ENCODE results near the gene HMGN5. TPM values are rescaled to one million over a fixed set of nuclear protein-coding genes. Genes with fewer than 3 reads are reported as not detected.

HMGN5 gene
- total RNA-seq, 1 donor from 2014 or later: 2.7 TPM

GRCh38 chrX:81215685-81216084 is 14.0 kb upstream of the HMGN5 start:
- Mint-ChIP-seq H3K9me3 (ENCODE audit: unreplicated experiment) (peaks cover 19% of the 10 kb centered on the region), H3K27ac (ENCODE audit: unreplicated experiment) (no peak overlapping the region), H3K4me1 (ENCODE audit: unreplicated experiment) (peaks cover 12% of the 10 kb centered on the region), H3K4me3 (ENCODE audit: unreplicated experiment) (no peak overlapping the region), H3K36me3 (ENCODE audit: unreplicated experiment) (peaks cover 4% of the 10 kb centered on the region), H3K27me3 (ENCODE audit: unreplicated experiment) (no peaks in the 10 kb centered on the region)
- no peak for DNase-seq (ENCODE audit: extremely low spot score, unreplicated experiment)
- TF ChIP-seq CTCF (IDR thresholded peaks at IDR 0.05): no peak

DNA sequence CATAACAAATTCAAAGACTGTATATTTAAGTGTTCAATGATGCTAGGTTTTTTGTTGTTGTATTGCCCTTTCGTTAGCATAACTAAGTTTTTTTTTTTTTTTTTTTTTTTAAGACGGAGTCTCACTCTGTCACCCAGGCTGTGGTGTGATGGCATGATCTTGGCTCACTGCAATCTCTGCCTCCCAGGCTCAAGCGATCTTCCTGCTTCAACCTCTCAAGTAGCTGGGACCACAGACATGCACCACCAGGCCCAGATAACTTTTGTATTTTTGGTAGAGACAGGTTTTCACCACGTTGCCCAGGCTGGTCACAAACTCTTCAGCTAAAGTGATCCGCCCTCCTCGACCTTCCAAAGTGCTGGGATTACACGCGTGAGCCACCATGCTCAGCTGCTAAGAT is 7.2 kb upstream of the HMGN5 start:
- no peak for DNase-seq (ENCODE audit: extremely low spot score, unreplicated experiment)
- peaks cover 10% of the 10 kb centered on the region for H3K36me3 Mint-ChIP-seq (ENCODE audit: unreplicated experiment)
- peaks cover 16% of the 10 kb centered on the region for H3K4me1 Mint-ChIP-seq (ENCODE audit: unreplicated experiment)
- no peak overlapping the region for H3K27ac Mint-ChIP-seq (ENCODE audit: unreplicated experiment)
- H3K9me3 Mint-ChIP-seq (ENCODE audit: unreplicated experiment): peaks cover 22% of the 10 kb centered on the region
- H3K4me3 Mint-ChIP-seq (ENCODE audit: unreplicated experiment): no peak overlapping the region
- TF ChIP-seq CTCF (IDR thresholded peaks at IDR 0.05): no peak
- H3K27me3 Mint-ChIP-seq (ENCODE audit: unreplicated experiment): no peaks in the 10 kb centered on the region

GRCh38 chrX:81206476-81206875 is 4.8 kb upstream of the HMGN5 start:
- Mint-ChIP-seq H3K27me3 (ENCODE audit: unreplicated experiment) (no peaks in the 10 kb centered on the region), H3K27ac (ENCODE audit: unreplicated experiment) (no peak overlapping the region), H3K4me3 (ENCODE audit: unreplicated experiment) (no peak overlapping the region), H3K9me3 (ENCODE audit: unreplicated experiment) (peaks cover 18% of the 10 kb centered on the region), H3K36me3 (ENCODE audit: unreplicated experiment) (peaks cover 9% of the 10 kb centered on the region), H3K4me1 (ENCODE audit: unreplicated experiment) (peaks cover 22% of the 10 kb centered on the region)
- TF ChIP-seq CTCF (IDR thresholded peaks at IDR 0.05): no peak
- DNase-seq (ENCODE audit: extremely low spot score, unreplicated experiment): no peak

DNA sequence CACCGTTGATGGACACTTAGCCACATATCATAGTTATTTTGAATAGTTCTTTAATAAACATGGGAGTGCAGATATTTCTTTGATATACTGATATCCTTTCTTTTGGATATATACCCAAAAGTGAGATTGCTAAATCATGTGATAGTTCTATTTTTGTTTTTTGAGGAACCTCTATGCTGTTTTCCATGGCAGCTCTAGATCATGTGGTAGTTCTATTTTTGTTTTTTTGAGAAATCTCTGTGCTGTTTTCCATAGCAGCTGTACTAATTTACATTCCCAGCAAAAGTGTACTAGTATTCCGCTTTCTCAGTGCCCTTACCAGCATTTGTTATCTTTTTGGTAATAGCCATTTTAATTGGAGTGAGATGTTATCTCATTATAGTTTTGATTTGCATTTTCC is 3.8 kb upstream of the HMGN5 start:
- Mint-ChIP-seq H3K9me3 (ENCODE audit: unreplicated experiment) (peaks cover 15% of the 10 kb centered on the region), H3K36me3 (ENCODE audit: unreplicated experiment) (peaks cover 6% of the 10 kb centered on the region), H3K4me3 (ENCODE audit: unreplicated experiment) (no peak overlapping the region), H3K27ac (ENCODE audit: unreplicated experiment) (no peak overlapping the region), H3K27me3 (ENCODE audit: unreplicated experiment) (no peaks in the 10 kb centered on the region), H3K4me1 (ENCODE audit: unreplicated experiment) (peaks cover 25% of the 10 kb centered on the region)
- no peak for TF ChIP-seq CTCF (IDR thresholded peaks at IDR 0.05)
- no peak for DNase-seq (ENCODE audit: extremely low spot score, unreplicated experiment)

GRCh38 chrX:81202943-81203342 is 1.2 kb upstream of the HMGN5 start:
- Mint-ChIP-seq H3K9me3 (ENCODE audit: unreplicated experiment) (peaks cover 14% of the 10 kb centered on the region), H3K36me3 (ENCODE audit: unreplicated experiment) (peaks cover 3% of the 10 kb centered on the region), H3K27me3 (ENCODE audit: unreplicated experiment) (no peaks in the 10 kb centered on the region)

More at GRCh38 chrX:81202943-81203342, 1.2 kb upstream of the HMGN5 start:
- H3K4me1 Mint-ChIP-seq (ENCODE audit: unreplicated experiment): peaks cover 23% of the 10 kb centered on the region
- no peak for TF ChIP-seq CTCF (IDR thresholded peaks at IDR 0.05)
- no peak for DNase-seq (ENCODE audit: extremely low spot score, unreplicated experiment)
- peak overlapping the region; percentile 96 for H3K4me3 Mint-ChIP-seq (ENCODE audit: unreplicated experiment)
- H3K27ac Mint-ChIP-seq (ENCODE audit: unreplicated experiment): peak overlapping the region; percentile 96
